Stimulated activated CD4-positive, alpha-beta T cell treated with anti-CD3 and anti-CD28 coated beads, TNF-alpha, amount 100 ng/mL, for 4 hours (primary cell): Measurements from ENCODE around the gene PCCA.

Source experiments
- DNase-seq, 3 experiments: peaks; one replicate each; pipeline ENCODE4 v3.0.0-alpha.2; 2020; ENCODE audit warnings: low read depth in 3 of 3

Gene PCCA

DNA sequence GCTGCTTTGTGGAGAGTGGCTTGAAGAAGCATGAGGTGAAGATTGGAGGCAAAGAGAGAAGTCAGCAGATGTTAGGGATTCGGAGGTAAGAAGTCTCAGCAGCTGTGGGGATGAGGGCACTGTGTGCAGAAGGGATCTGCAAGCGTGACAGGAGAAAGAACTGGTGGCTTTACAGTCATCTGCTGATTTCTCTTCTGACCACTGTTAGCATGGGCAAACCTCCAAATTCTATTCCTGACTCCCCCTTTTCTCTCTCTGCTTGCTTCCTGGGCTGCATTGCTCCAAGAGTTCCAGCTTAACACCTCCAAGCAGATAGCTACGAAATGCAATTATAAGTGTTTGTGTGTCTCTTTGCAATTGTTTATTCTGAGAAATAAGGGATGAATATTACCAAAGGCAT is 340.1 kb downstream of the PCCA start:
- no peak for DNase-seq

DNA sequence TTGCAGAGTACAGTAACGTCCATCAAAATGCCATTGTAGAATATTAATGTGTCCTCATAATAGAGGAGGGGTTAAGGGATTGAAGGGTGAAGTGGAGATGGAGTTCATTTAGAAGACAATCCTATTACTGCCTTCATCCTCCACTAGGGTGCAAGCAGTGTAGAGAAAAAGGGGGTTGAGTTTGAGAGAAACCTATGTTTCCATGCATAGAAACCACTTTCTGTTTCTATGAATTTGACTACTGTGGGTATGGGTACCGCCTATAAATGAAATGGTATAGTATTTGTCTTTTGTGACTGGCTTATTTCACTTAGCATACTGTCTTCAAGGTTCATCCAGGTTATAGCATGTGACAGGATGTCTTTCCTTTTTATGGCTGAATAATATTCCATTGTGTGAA is 343.7 kb downstream of the PCCA start:
- DNase-seq: no peak

DNA sequence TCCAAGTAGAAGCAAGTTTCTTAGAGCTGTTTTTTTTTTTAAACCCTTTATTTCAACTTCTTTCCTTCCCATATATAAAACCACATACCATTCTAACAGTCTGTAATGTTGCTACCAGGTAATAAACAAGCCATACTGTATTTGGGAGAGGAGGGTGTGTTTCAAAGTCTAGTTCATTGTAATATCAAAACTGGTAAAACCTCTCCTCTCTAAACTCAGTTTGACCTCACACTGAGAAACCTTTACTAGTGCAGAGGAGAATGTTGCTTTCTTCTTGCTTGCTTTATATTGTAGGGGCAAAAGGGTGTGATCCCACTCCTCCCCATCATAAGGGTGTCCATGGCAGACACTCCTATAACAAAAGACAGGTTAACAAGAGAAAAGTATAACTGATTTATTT is 344.6 kb downstream of the PCCA start:
- DNase-seq: no peak

DNA sequence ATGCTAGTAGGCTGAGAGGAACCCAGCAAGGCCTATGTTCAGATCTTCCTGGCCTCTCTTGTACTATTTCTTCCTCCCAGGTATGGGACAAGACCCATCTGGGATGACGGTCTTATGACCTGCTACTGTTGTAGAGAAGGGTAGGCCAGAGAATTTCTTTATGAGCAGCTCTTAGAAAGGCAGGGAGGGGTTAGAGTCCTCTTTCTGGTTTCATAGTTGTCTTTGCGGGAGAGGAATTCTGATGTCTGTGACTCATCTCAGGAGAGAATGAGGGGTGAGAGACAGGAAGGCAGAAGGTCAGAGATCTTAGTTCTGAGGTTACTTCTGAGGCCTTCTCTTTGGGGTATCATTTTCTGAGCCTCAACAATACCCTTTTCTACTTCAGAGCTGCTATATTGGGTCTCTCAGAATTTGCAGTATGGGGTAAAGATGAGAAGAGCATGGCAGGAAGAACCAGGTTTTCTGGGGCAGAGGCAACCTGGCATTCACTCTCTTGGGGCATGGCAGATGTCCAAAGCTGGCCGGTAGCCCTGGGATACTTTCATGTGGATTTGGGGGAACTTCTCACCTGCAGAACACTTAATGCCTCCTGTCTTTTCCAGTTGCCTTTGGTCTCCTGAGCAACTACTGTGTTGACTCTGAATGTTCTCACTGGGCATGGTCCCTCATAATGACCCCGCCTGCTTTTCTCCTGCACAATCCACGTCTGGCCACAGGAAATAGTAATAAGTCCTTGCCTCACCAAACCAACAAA is 345.3 kb downstream of the PCCA start:
- DNase-seq: no peak

DNA sequence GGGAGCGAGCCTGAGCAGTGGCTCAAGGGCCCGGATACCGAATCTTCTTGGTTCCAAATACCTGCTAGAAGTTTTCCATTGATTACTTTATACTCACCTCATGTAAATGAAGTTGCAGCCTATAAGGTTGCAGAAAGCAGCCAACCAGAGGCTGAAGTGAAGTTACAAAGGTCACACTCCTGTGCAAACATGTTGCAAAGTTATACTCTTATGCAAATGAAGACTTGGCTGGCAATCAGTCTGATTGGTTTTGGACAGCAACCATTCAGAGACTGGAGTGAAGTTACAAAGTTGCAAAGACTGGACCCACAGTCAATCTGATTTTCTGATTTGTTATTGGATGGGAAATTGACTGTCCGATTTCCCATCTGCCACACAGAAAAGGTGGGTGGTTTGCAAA is 347.2 kb downstream of the PCCA start:
- DNase-seq: no peak

DNA sequence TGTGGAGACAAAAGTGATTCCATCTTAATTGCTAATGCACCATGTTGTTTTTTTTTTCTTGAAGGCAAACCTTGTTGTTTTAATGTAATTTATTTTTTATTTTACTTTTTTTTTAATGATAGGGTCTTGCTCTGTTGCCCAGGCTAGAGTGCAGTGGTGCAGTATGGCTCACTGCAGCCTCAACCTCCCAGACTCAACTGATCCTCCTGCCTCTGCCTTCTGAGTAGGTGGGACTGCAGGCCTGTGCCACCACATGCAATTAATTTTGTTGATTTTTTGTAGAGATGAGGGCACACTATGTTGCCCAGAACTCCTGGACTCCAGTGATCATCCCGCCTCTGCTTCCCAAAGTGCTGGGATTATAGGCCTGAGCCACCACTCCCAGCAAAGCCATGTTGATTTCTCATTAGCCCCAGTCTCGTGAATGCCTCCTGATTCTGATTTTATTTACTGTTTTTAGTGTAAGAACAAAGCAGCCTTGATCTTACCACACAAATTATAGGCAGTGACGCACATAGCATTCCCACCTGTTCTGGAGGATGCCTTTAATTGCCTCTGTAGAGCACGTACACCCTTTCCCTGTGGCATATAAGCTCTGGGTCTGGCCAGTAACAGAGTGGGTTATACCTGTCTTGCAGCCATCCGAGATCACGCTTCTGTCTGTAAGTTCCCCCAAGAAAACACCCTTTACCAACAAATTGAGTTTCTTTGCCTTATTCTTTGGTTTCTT is 349.3 kb downstream of the PCCA start:
- DNase-seq: no peak

DNA sequence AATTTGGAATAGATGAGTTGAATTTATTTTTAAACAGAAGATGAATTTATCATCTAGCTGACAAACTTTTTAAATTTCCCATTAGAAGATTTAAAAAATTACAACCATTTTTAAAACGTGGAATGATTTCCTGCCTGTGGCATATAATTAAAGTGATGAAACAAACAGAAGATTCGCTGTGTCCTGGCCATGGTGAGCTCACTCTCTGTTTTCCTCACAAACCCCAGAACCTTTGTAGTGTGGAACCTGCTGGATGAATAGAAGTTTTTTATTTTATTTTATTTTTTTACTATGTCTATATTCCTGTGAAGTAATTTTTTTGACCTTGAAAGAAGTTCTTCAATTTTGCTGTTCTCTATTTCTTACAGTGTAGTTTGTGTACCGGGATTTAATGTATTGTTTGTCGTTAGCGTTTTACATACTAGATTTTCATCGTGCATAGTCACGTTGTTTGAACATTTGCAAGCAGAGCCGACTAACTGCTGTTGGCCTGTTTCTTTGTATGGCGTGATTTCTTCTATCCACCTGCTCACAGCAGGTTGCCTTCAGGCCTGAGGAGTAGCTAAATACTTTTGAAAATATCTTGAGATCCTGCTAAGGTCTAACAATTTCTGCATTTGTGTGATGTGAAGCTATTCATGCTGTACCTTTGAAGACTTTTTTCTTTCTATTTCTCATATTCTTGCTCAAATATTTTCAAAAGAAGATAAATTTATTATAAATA is 350.5 kb downstream of the PCCA start:
- no peak for DNase-seq

DNA sequence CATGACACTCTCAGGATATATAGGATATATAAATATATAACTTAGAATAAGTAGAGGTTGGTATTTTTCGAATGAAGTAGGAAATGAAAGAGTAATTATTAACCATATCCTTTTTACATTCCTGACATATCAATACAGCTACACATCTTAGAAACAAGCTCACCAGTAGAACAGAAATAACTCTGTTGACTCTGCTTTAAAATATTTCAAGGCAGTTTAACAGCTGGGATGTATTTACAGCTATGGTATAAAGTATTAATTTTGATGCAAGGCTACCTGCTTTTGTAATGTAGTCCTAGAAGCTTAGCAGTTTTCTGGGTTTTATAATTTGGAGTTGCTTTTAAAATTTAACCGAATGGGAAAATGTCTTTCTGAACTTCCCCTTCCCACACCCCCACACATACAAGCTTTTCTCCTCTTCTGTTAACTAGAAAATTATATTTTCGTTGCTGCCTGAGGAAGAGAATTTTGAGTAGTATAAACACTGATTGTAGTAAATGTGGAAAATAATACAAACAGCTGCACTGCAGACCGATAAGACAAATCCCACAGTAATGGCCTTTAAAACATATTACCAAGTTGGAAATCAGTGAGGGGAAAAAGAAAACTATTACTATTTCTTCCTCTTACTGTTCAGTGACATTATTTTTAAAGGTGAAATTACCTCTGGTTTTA is 352.0 kb downstream of the PCCA start:
- DNase-seq: no peak

DNA sequence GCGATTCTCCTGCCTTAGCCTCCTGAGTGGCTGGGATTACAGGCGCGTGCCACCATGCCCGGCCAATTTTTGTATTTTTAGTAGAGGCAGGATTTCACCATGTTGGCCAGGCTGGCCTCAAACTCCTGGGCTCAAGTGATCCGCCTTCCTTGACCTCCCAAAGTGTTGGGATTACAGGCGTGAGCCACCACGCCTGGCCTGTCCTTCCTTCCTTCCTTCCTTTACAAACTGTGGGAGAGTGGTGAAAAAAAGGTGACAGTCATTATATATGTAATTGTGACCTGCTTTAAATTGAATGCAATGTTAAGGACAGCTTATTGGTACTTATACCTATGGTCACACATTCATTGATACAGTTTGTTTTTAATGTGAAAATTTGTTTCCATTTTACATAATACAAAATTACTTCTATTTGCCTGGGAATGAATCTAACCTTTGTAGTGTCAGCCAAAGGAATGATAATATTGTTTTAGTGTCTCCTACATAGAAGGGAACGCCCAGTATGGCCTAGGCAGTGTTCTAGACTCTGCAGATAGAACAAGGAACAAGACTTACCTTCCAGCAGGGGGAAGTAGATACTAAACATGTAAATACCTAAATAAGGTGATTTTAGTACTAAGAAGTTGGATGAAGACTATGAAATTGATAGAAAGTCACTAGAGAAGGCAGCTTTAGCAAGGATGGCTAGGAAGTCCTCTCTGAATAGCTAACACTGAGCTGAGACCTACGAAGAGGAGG is 353.4 kb downstream of the PCCA start:
- DNase-seq: no peak

DNA sequence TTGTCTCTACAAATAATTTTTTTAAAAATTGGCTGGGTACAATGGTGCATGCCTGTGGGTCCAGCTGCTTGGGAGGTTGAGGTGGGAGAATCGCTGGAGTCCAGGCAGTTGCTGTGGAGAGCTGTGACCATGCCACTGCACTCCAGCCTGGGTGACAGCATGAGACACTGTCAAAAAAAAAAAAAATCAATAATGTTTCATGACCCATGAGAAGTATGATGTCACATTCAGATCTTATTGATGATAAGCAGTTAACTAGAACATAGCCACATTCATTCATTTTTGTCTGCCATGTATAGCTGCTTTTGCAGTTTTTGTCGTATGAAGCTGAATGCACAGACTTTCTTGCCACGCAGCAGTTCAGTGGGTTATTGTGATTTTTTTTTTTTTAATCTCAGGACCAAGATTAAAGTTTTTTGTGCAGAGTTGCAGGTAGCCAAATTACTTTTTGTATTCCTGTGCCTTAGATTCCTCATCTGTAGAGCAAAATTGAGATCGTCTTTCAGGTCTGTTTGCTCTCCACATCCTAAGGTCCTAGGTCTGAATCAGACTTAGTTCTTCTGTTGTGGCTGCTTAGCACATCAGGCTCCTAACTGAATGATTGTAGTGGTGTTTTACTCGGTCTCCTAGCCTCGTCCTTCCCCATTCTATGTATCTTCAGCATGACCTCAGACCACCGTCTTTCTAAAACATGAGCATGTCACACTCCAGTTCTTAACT is 354.5 kb downstream of the PCCA start:
- DNase-seq: no peak

DNA sequence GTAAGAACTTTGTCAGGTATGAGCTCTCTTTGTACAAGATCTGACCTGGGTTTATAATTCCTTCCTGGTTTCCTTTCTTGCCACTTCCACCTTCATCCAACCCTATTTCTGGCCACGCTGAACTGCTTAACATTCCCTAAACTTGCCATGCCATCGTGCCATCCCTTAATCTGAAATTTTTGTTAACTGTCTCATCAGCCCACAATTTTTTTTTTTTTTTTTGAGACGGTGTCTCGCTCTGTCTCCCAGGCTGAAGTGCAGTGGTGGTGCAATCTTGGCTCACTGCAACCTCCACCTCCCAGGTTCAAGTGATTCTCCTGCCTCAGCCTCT is 355.1 kb downstream of the PCCA start:
- no peak for DNase-seq

DNA sequence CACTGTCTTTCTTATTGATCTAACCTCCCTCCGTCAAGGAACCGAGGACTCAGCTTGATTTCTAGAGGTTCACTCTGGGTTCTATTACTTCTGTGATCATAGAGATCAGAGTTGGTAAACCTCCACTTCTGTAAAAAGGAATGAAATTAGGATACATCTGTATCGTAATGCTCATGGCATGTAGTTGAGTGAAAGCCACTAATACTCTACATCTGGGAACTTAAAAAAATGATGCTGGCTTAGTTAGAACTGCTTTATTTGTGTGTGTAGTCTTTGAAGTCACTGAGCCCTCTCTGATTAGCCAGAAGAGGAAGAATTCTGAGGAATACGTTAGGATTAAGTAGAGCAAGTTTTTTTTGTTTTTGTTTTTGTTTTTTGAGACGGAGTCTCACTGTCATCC is 358.9 kb downstream of the PCCA start:
- DNase-seq: no peak

DNA sequence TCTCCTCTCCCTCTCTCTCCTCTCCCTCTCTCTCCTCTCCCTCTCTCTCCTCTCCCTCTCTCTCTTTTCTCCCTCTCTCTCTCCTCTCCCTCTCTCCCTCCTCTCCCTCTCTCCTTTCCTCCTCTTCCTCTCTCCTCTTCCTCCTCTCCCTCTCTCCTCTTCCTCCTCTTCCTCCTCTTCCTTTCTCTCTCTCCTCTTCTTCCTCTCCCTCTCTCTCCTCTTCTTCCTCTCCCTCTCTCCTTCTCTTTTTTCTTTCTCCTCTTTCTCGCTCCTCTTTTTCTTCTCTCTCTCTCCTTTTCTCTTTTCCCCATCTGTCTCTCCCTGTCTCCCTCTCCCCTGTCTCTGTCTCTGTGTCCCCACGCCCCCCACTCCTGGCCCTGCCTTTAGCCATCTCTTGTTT is 363.0 kb downstream of the PCCA start:
- no peak for DNase-seq

DNA sequence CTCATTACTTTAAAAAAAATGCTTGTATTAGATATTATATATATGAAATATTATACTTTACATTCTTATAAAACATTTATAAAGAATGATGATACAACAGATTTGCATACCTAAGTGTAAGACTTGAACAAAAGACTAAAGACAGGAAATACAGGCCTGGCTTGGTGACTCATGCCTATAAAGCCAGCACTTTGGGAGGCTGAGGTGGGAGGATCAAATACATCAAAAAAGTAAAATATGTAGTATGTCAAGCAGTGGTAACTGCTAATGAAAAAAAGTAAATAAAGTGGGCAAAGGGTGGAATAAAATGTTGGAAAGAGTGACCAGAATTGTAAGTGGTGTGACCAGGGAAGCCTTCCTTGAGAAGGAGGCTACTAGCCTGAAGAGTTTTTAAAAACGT is 366.0 kb downstream of the PCCA start:
- DNase-seq: peak in 1 of 3 experiments; percentile 1

DNA sequence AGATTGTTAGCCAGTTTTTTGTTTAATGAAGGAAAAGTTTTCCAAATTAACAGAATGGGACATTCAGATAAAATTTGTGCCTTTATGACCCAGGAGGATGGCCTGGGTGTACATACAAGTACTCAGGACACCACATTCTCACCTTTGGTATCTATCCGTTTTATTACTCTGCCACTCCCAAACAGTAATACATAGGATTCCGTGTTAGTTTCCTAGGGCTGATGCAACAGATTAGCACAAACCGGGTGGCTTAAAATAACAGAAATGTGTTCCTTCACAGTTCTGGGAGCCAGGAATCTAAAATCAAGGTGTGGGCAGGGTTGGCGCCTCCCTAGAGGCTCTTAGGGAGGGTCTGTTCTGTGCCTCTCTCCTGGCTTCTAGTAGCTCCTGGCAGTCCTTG is 369.8 kb downstream of the PCCA start:
- DNase-seq: no peak

DNA sequence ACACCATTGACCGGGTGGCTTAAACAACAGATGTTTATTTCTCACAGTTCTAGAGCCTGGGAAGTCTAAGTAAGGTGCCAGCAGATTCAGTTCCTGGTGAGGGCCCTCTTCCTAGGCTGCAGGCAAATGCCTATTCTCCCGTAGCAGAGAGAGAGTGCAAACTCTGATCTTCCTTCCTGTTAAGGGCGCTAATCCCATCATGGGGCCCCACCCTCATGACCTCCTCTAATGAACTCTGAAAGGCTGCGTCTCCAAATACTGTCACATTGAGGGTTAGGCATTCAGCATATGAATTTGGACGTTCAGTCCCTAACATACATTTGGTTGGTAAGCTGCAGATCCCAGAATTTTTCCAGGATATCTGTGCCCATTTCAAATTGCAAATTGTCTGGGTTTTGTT is 370.9 kb downstream of the PCCA start:
- DNase-seq: no peak

DNA sequence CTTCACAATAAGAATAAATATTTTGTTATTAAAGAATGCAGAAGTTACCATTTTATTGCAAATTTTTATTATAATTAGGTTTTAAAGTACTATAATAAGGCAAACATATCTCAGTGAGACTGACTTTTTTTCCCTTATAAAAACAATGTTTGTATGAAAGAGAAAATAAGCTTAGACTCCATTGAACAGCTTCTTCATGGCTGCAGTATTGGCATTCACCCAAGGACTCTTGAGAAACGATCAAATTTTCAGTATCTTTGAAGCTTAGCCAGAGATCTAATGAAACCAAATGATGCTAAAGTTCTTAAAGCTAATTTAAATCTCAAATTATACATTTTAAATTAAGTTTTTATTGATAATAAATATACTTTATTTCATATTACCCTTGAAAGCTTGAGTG is 371.4 kb downstream of the PCCA start:
- no peak for DNase-seq

DNA sequence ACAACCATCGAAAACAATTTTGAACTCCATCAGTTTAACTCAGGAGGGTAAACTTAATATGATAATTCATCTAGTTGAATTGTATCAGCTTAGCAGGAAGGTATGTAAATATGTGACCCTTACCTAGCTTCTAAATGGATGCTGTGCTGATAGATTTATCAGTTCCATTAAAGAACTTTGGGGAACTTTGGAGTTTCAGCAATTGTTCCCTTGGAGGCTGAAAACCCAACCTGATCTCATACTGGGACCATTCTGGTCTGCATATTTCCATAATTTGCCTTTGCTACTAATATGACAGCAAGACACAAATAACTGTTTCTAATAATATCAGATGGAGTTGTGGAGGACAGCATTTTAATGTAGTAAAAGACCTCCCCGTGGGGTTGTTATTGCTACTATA is 371.9 kb downstream of the PCCA start:
- no peak for DNase-seq

DNA sequence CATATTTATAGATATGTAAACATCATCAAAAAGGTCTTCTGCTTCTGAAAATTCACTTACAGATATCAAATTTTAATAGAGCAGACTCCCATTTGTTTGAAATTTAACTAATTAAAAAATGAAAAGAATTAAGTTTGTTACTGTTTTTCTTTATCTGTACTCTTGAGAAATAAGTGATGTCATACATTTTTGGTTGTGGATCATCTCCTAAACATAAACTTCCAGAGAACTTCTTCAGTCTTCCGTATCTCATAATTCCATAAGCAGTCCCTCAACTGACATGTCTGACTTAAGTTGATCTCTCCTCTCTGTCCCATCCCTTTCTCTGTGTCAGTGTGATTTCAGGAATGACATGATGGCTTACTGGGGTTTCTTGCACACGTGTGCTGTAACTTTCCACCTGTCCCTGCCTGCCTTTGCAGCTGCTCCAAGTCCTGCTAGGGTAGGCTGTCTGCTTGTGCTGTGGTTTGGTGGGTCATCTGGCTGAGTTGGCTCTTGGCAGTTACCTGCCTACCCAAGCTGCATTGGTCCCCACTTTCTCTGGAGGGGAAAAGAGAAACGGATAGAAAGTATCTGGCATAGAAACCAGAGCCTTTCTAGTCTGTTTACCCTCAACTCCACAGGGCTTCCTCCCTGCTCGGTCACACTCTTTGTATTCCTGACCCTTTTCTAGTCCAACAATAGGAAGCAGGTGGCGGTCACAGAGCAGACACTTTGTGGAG is 372.6 kb downstream of the PCCA start:
- no peak for DNase-seq

DNA sequence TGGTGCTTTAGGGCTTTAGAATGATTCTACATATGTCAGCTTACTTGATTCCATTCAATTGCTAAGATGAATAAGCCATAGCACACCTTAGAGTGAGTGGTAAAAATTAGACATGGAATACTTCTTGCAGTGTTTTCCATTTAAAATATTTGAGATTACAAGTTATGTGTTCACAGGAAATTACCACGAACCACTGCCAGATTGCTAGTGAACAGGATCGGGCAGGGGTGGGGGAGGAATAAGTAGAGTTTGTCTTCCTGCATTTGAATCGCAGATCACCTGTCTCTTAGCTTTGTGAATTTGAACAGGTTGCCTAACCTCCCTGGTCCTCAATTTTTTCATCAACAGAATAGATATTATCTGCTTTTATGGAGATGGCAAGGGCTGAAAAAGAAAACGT is 375.1 kb downstream of the PCCA start:
- no peak for DNase-seq
